B cell (primary cell): ENCODE data around the gene SLC19A2. TPM values are rescaled to one million over a fixed set of nuclear protein-coding genes. Genes with fewer than 3 reads are reported as not detected.

Experiments used
- ATAC-seq: fragments of 200-7000 bp; cut with Tn5 transposase; one replicate; pipeline ENCODE4 v1.10.0; 2021; ENCODE audit warnings: low read depth, mild to moderate bottlenecking, moderate number of reproducible peaks, moderate library complexity
- CTCF ChIA-PET: fragments of 350-600 bp; sonication (Branson Sonifier 250); formaldehyde crosslinking; loops from one replicate; lab custom pipeline; 2021; ENCODE audit warnings: antibody characterized with exemption, inconsistent platforms; lab: Charles Lee
- POLR2A ChIA-PET: fragments of 350-600 bp; sonication (Branson Sonifier 250); formaldehyde crosslinking; loops from one replicate; lab custom pipeline; 2021; ENCODE audit warnings: antibody characterized with exemption; lab: Charles Lee
- DNase-seq: peaks from one replicate; pipeline ENCODE4 v3.0.0; 2013
- H2AFZ ChIP-seq: 2 replicates; pipeline ENCODE4 v1.6.1; 2012; ENCODE audit warnings: mild to moderate bottlenecking, low read depth, low read length; ENCODE audit not compliant: insufficient read depth, poor library complexity, severe bottlenecking
- H3K27ac ChIP-seq, 2 donors: 1 replicate in 1 of 2; 2 replicates in 1 of 2; pipeline ENCODE4 v1.5.1; 2012 to 2013; ENCODE audit warnings: low read length in 2 of 2, mild to moderate bottlenecking in 2 of 2, moderate library complexity in 1 of 2
- H3K27me3 ChIP-seq, 4 experiments: fragments of 200-600 bp in 1 of 4; sonication (generic) in 1 of 4; replicated peaks in 1 of 4; 1 replicate in 2 of 4; 2 replicates in 2 of 4; pipeline versions ENCODE4 v1.6.1 to v1.7.0; 2013 to 2016; ENCODE audit warnings: low read length in 3 of 4, mild to moderate bottlenecking in 2 of 4, mixed read lengths in 1 of 4, moderate library complexity in 1 of 4; ENCODE audit not compliant: insufficient read depth in 4 of 4, control insufficient read depth in 3 of 4; ENCODE audit errors: control extremely low read depth in 1 of 4
- H3K36me3 ChIP-seq, 2 experiments: replicated peaks in 1 of 2; 1 replicate in 1 of 2; 2 replicates in 1 of 2; pipeline versions ENCODE4 v1.6.1 to v1.7.1; 2013; ENCODE audit warnings: low read length in 1 of 2; ENCODE audit not compliant: insufficient read depth in 2 of 2, control insufficient read depth in 1 of 2; ENCODE audit errors: control extremely low read depth in 1 of 2, extremely low read depth in 1 of 2
- H3K4me1 ChIP-seq, 2 donors: fragments of 200-600 bp in 1 of 2; sonication (generic) in 1 of 2; 1 replicate in 1 of 2; 2 replicates in 1 of 2; pipeline versions ENCODE4 v1.5.1 to v1.6.1; 2013 to 2017; ENCODE audit warnings: low read length in 2 of 2; ENCODE audit not compliant: control insufficient read depth in 2 of 2, insufficient read depth in 2 of 2
- H3K4me2 ChIP-seq: replicated peaks from 2 replicates; pipeline ENCODE3; 2012; ENCODE audit warnings: mild to moderate bottlenecking, low read depth, low read length; ENCODE audit not compliant: poor library complexity, severe bottlenecking
- H3K4me3 ChIP-seq, 5 experiments: fragments of 200-600 bp in 1 of 5; sonication (generic) in 1 of 5; 1 replicate in 3 of 5; 2 replicates in 2 of 5; pipeline versions ENCODE4 v1.5.1 to v1.7.0; 2011 to 2016; ENCODE audit warnings: low read length in 4 of 5, mild to moderate bottlenecking in 4 of 5, low read depth in 2 of 5, control low read depth in 1 of 5, moderate library complexity in 1 of 5; ENCODE audit not compliant: insufficient read depth in 1 of 5; ENCODE audit errors: control extremely low read depth in 1 of 5, extremely low read depth in 1 of 5
- H3K79me2 ChIP-seq: fragments of 200-600 bp; sonication (generic); one replicate; pipeline ENCODE4 v1.6.0; 2016; ENCODE audit warnings: low read length; ENCODE audit not compliant: control insufficient read depth, insufficient read depth
- H3K9ac ChIP-seq: fragments of 200-600 bp; sonication (generic); 2 replicates; pipeline ENCODE4 v1.6.1; 2017; ENCODE audit warnings: mild to moderate bottlenecking, low read length, moderate library complexity
- H3K9me3 ChIP-seq, 3 donors: one replicate each; pipeline versions ENCODE4 v1.6.1 to v1.7.1; 2013; ENCODE audit warnings: low read length in 2 of 3; ENCODE audit not compliant: control insufficient read depth in 2 of 3, insufficient read depth in 1 of 3; ENCODE audit errors: control extremely low read depth in 1 of 3
- H4K20me1 ChIP-seq: 2 replicates; pipeline ENCODE4 v1.6.0; 2012; ENCODE audit warnings: mild to moderate bottlenecking, low read length; ENCODE audit not compliant: insufficient read depth, control insufficient read depth, poor library complexity, severe bottlenecking
- H3K27ac Mint-ChIP-seq: one replicate; pipeline ENCODE4 v1.8.0; 2021; ENCODE audit warnings: mixed read lengths
- H3K27me3 Mint-ChIP-seq: one replicate; pipeline ENCODE4 v1.8.0; 2021; ENCODE audit warnings: mixed read lengths
- H3K4me1 Mint-ChIP-seq: one replicate; pipeline ENCODE4 v1.8.0; 2021; ENCODE audit warnings: mixed read lengths
- H3K4me3 Mint-ChIP-seq: one replicate; pipeline ENCODE4 v1.8.0; 2021; ENCODE audit warnings: mixed read lengths
- H3K9me3 Mint-ChIP-seq: one replicate; pipeline ENCODE4 v1.8.0; 2022; ENCODE audit warnings: mixed read lengths; ENCODE audit not compliant: insufficient read depth
- EZH2 ChIP-seq: IDR thresholded peaks from 2 replicates; pipeline ENCODE4 v1.6.1; 2012; ENCODE audit warnings: borderline replicate concordance, low read depth, mild to moderate bottlenecking, moderate library complexity, low read length; ENCODE audit not compliant: insufficient read depth, poor library complexity, severe bottlenecking
- WGBS: methylation state at CpG from one replicate; pipeline ENCODE4 v1.1.5; 2013; ENCODE audit warnings: missing lambda C conversion rate; ENCODE audit not compliant: insufficient coverage; 5-methylcytosine and 5-hydroxymethylcytosine counted together
- intact Hi-C: fragments of 100-400 bp; cut with micrococcal nuclease; formaldehyde crosslinking; loops from one replicate; pipeline ENCODE4 v1.10.0; 2022
- polyA plus RNA-seq: library from polyadenylated mRNA; depleted of rRNA; stranded (reverse); fragments of >200 nt; gene quantifications from 2 replicates; pipeline ENCODE4 v1.2.3, GENCODE V29; 2012
- total RNA-seq, 2 donors: library from RNA; stranded (reverse); fragments of 120-200 nt in 1 of 2; gene quantifications; 1 replicate in 1 of 2; 2 replicates in 1 of 2; pipeline versions ENCODE4 v1.2.3 to v1.2.4, GENCODE V29; 2013 to 2022
- TF ChIP-seq, protein P1 (sequence below): fragments of 200-600 bp; IDR thresholded peaks from one replicate; pipeline ENCODE4 v1.8.0; 2022; ENCODE audit warnings: antibody characterized with exemption, mild to moderate bottlenecking

The SLC19A2 gene
- total and polyA plus RNA-seq, 2 donors (not counting 1 experiment from before 2014, with no cell fraction given): 1.5 to 3.9 TPM

DNA sequence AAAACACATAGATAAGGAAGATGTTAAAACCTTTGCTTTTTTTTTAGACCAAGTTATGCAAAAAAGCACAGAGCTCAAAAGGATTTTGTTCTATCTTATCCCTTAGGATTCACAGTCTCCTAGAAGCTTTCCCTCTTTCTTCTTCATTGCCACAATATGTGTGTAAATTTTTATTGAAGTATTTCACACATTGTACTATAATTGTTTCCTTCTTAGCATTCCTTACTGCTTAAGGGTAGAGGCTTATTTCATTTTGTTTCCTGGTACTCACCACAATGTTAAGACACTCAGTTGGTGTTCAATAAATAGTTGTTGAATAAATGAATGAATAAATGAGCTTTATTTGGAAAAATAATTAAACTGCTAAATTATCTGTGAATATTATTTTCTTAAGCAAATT, 29.9 kb upstream of the SLC19A2 start:
- ChIA-PET CTCF (no interaction called here), POLR2A (no interaction called here)
- no peak for ATAC-seq
- Histone ChIP-seq H3K4me2 (no peak overlapping the region), H3K79me2 (no peaks in the 10 kb centered on the region), H3K4me3 (no peak overlapping the region), H3K27ac (no peak overlapping the region), H3K9me3 (no peaks in the 10 kb centered on the region), H2AFZ (no peak overlapping the region), H3K4me1 (no peaks in the 10 kb centered on the region), H3K9ac (no peak overlapping the region), H3K27me3 (no peaks in the 10 kb centered on the region), H4K20me1 (no peaks in the 10 kb centered on the region), H3K36me3 (no peaks in the 10 kb centered on the region)
- no peak for DNase-seq
- TF ChIP-seq, protein P1, sequence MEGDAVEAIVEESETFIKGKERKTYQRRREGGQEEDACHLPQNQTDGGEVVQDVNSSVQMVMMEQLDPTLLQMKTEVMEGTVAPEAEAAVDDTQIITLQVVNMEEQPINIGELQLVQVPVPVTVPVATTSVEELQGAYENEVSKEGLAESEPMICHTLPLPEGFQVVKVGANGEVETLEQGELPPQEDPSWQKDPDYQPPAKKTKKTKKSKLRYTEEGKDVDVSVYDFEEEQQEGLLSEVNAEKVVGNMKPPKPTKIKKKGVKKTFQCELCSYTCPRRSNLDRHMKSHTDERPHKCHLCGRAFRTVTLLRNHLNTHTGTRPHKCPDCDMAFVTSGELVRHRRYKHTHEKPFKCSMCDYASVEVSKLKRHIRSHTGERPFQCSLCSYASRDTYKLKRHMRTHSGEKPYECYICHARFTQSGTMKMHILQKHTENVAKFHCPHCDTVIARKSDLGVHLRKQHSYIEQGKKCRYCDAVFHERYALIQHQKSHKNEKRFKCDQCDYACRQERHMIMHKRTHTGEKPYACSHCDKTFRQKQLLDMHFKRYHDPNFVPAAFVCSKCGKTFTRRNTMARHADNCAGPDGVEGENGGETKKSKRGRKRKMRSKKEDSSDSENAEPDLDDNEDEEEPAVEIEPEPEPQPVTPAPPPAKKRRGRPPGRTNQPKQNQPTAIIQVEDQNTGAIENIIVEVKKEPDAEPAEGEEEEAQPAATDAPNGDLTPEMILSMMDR: no peak
- TF ChIP-seq EZH2: no peak
- Mint-ChIP-seq H3K4me3 (no peak overlapping the region), H3K9me3 (no peaks in the 10 kb centered on the region), H3K27me3 (no peaks in the 10 kb centered on the region), H3K27ac (no peak overlapping the region), H3K4me1 (no peaks in the 10 kb centered on the region)
- intact Hi-C loops: no loop called here

DNA sequence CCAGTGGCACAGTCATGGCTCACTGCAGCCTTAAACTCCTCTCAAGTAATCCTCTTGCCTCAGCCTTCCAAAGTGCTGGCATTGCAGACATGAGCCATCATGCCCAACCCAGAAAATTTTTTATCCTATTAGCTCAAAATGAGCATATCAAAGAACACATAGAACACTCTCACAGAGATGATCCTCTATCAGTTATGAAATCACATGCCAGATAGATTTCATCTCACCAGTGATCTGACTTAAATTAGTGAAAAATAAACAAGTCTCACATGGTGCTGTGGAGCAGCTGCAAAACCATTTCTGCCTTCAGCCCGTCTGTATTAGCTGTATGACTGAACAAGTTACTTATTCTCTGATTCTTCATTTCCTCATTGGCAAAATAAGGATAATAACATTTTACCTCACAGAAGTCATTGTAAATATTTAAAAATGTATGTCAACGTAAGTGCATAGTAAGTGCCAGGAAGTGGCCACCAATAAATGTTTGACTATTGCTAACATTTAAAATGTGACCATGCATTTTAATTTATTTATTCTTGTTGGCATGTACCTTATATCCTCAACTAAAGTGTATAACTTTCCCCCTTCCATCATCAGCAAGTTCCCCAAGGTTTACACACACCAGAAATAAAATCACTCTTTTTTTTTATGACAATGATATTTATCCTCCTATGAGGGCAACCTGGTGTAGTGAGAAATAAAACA, 29.0 kb upstream of the SLC19A2 start:
- Histone ChIP-seq H3K9ac (no peak overlapping the region), H3K4me1 (no peaks in the 10 kb centered on the region), H3K79me2 (no peaks in the 10 kb centered on the region), H3K36me3 (no peaks in the 10 kb centered on the region), H2AFZ (no peak overlapping the region), H3K27me3 (no peaks in the 10 kb centered on the region), H3K4me2 (no peak overlapping the region), H4K20me1 (no peaks in the 10 kb centered on the region), H3K27ac (no peak overlapping the region), H3K4me3 (no peak overlapping the region), H3K9me3 (no peaks in the 10 kb centered on the region)
- POLR2A ChIA-PET: no interaction called here
- Mint-ChIP-seq H3K27ac (no peak overlapping the region), H3K9me3 (no peaks in the 10 kb centered on the region), H3K27me3 (no peaks in the 10 kb centered on the region), H3K4me3 (no peak overlapping the region), H3K4me1 (no peaks in the 10 kb centered on the region)
- intact Hi-C loops: no loop called here
- ATAC-seq: no peak
- CTCF ChIA-PET: no interaction called here
- no CpG with 5 or more reads among the region's 2 CpGs for WGBS
- DNase-seq: no peak
- TF ChIP-seq, protein P1: no peak
- TF ChIP-seq EZH2: no peak
